GM12865 (cell line): ENCODE results near the gene GMPR2.

Source experiments
- DNase-seq: peaks from one replicate; pipeline ENCODE4 v3.0.0; 2010; ENCODE audit warnings: low read depth
- H3K4me3 ChIP-seq: 2 replicates; pipeline ENCODE4 v1.5.1; 2011; ENCODE audit warnings: mild to moderate bottlenecking, low read depth, low read length, control low read depth
- TF ChIP-seq, protein P1 (sequence below): IDR thresholded peaks from 2 replicates; pipeline ENCODE4 v1.5.1; 2011; ENCODE audit warnings: low read length, control low read depth, low read depth, inconsistent platforms; ENCODE audit not compliant: insufficient read depth; ENCODE audit errors: missing control alignments

GMPR2 gene

DNA sequence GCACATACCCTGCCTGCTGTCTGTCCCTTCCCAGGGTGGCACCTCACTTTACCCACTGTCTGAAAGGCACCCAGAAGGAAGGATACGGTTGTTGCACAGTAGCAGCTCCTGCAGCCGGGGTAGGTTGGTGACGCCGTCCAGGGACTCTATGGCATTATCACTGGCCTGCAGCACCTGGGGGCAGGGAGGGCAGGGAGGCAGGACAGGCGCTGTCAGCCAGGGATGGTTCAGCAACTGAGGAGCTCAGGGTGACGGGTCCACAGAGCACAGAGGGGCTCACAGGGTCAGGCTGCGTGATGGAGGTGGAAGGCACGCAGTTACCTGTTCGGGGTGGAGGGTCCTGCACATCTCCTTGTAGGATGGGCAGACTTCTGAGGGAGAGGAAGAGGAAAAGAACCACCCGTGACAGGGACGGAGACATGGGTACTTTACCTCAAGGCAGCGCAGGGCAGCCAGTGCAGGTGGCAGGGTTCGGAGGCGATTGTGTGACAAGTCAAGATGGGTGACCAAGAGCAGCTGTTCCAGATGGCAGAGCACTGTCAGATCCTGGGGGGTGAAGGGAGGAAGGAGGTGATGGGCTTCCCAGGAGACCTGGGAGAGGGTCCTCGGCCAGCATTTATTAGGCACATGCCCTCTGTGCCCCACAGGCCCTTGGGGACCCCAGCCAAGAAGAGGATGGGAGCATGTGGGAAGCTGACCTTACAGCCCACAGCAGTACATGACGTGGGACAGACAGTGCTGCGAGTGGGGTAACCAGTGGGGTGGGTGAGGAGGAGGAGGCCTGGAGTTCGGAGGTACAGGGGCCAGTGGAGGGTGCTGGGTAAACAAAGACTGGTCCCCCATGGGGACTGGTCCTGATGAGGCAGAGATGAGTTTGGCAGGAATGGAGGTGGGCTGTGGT, 33.9 kb downstream of the GMPR2 start:
- no peak overlapping the region for H3K4me3 ChIP-seq
- DNase-seq, result no peak
- TF ChIP-seq, protein P1, sequence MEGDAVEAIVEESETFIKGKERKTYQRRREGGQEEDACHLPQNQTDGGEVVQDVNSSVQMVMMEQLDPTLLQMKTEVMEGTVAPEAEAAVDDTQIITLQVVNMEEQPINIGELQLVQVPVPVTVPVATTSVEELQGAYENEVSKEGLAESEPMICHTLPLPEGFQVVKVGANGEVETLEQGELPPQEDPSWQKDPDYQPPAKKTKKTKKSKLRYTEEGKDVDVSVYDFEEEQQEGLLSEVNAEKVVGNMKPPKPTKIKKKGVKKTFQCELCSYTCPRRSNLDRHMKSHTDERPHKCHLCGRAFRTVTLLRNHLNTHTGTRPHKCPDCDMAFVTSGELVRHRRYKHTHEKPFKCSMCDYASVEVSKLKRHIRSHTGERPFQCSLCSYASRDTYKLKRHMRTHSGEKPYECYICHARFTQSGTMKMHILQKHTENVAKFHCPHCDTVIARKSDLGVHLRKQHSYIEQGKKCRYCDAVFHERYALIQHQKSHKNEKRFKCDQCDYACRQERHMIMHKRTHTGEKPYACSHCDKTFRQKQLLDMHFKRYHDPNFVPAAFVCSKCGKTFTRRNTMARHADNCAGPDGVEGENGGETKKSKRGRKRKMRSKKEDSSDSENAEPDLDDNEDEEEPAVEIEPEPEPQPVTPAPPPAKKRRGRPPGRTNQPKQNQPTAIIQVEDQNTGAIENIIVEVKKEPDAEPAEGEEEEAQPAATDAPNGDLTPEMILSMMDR, result no peak

DNA sequence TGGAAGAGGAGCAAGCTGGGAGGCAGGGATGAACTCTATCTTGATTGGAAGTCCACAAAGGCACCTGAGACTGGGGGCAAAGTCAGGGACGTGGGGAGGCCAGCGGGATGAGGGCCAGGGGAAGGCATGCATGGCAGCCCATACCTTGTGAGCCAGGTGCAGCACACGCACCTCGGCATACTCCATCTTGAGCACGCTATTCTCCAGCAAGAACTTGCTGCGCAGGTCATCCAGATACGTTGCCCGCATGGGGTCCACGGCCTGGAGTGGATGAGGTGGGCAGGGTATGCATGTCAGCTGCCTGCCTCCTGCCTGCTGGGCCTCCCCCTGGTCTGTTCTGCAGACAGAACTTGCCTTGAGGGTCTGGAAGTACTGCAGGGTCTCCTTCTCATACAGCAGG, 34.8 kb downstream of the GMPR2 start:
- TF ChIP-seq, protein P1, result no peak
- DNase-seq, result no peak
- H3K4me3 ChIP-seq, result no peak overlapping the region

DNA sequence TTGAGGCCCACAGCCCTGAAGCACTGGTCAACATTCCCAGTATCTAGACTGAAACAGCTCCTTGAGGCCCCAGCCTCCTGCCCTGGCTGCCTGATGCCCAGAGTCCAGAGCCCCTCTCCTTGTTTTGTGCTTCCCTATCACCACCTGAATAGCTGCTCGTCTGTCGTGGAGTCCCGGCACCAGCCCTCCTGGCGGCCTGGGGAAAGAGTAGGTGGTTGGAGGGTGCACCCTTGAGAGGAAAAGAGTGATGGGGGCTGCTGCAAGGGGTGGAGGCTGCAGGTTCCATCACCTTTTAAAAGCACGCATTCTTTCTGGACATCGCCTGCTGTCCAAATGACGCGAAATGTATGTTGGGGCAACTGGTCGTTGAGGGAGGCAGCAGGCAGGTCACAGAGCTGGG, 35.5 kb downstream of the GMPR2 start:
- H3K4me3 ChIP-seq, result no peak overlapping the region
- no peak for DNase-seq
- TF ChIP-seq, protein P1, result no peak

DNA sequence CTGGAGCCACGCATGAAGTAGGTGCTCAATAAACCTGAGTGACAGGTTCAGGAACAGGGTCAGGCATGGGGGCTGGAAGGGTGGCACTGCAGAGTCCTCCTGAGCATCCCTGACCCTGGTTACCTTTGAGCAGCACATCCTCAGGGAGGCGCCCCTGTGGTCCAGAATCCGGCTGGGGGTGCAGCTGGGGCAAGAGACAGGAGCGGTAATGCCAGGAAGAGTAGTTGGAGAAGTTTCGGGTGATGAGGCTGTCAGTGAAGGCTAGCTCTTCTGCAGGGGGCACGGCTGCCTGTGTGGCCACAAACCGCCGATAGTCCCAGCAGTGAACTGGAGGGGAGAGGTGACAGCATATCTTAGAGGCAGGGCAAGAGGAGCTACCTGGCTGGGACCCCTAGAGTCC, 36.6 kb downstream of the GMPR2 start:
- TF ChIP-seq, protein P1, result no peak
- no peak overlapping the region for H3K4me3 ChIP-seq
- no peak for DNase-seq

DNA sequence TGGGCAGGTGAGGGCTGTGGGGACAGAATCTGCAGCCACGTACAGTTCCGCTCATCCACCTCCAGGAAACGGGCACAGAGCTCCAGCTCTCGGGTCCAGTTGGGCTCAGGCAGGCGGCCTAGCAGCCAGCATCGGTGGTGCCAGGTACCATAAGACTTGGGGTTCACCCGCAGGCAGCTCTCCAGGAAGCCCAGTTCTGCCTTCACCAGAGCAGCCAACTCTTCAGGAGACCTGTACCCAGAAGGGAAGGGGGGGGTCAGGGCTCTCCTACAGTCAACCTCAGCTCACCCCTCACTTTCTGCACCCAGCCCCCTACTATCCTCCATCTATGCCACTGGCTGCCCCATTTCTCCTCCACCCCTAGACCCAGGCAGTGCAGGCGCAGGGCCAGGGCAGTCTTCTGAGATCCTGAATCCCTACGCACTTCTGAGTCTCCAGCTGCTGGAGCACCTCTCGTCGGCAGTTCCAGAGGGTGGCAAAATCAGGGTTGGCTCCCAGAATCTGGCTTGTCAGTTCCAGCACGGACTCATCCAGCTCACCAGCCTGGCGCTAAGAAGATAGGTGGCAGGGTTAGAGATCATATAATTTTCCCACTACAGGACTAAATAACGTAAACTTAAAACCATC, 37.3 kb downstream of the GMPR2 start:
- TF ChIP-seq, protein P1, result no peak
- no peak overlapping the region; the same call in 1 of the 2 replicates for H3K4me3 ChIP-seq
- DNase-seq, result no peak

DNA sequence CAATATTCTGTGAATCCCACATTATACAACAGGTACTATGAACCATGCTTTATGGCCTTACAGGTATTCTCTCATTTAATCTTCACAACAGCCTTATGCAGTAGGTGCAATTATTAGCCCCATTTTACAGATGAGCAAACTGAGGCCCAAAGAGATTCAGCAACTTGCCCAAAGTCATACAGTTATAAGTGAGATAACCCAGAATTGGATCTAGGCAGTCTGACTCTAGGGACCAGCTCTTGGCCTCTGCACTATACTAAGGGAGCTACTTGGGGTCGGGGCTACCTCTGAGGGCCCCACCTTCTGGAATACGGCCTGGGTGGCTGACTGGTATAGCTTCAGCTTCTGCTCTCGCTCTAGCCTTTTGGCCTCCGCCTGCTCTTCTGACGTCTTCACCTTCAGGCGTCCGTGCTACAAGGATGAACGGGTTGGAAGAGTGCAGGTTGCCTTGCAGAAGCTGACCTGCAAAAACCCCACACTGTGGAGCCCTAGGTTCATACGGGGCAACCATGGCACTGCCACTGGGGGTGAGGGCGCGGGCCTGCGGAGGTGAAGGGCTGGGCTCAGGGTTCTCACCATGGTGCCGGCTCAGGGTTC, 37.9 kb downstream of the GMPR2 start:
- peak overlapping the region; percentile 92 for H3K4me3 ChIP-seq
- DNase-seq, result no peak
- TF ChIP-seq, protein P1, result no peak
